AG08395 (cell line): ENCODE results near the gene RSAD1.

Experiments used
- DNase-seq: peaks from one replicate; pipeline ENCODE4 v3.0.0; 2012; ENCODE audit warnings: mixed read lengths, low spot score

The RSAD1 gene

DNA sequence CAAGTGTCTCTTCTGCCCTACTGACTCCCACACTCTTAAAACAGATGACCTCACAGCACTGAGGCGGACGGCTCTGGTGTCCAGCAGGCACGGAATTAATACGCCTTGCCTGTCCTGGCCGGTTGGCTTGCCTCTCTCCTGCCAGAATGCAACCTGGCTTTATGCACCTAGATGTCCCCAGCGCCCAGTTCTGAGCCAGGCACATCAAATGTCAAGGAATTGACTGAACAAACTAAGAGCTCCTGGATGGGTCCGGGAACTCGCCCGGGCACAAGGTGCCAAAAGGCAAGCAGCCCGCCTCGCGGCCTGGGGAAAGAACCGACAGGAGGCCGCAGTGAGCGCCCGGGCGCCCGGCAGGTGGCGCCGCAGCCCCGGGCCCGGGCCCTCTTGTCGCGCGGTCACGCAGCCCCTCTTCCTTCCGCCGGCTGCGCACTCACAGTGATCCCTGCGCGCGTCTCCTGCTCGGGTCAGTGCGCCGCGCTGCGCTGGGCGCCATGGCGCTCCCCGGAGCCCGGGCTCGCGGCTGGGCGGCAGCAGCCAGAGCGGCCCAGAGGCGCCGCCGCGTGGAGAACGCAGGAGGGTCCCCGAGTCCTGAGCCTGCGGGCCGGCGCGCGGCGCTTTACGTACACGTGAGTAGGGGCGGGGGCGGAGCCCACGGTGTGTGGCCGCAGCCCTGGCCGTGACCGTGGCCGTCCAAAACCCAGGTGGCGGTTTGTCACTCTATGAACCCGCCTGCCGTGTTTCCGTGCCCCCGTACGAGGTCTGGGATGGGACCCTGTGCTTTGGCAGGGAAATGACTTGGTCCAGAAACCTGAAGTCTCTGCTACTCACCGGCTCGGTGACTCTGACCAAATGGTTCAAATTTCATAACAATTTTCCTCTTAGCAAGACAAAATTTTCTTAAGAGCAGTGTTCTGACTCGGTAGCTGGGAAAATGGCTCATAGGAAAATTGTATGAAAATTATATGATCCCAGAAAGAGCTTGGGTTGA lies at the start of gene RSAD1:
Gene RSAD1, plus strand, starts transcription at position 470 of the 991 bp plus-strand sequence. Its CDS starts 25 bp downstream, at position 495.
- peak; percentile 87 for DNase-seq

DNA sequence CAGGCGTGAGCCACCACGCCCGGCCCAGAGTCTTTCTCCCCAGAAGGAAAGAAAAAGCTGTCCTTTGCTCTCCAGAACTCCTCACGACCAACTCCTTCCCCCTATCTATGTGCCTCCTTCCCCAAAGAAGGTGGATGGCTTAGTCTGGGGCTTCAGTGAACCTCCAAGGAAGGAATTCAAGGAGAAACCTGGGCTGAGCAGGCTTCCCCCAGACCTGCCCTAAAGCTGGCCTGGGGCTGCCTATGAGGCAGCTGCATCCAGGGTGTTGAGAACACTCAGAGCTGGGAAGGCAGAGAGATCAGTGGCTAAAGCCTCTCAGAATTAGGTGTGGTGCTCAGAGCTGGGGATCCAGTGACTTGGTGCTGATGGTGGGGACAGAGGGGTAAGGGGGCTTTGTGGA lies 48.9 kb upstream of the RSAD1 start:
- DNase-seq, result no peak

DNA sequence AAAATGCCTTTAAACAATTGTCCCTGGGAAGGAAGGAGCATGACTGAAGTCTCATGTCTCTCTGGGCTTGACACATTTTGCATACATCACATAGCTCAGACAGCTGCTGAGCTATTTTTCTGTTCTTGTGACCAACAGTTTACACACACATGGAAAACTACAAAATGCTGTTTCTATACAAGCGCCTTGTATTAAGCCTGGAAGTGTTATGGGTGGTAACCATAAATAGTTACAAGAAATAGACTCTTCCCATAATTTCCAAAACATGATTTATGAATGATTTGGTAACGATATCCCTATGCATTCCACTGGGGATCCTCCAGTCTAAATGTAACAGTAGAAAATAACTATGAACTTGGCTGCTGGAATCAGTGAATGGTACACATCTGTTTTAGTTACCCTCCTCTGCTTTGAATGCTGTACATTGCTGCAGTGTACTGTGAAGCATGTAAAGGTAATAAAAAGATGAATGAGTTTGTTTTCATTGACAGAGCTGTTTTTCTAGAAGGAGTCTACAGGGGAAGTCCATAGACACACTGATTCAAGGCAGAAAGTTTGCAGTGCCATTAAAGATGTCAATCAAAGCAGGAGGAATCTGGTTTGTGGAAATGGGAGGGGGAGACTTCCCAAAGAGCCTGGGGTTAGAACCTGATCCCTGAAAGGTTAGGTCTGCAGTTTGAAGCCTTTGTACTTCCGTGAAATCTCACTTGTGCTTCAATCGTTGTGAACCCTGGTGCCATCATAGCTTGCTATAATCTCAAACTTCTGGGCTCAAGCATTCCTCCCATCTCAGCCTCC lies 47.6 kb upstream of the RSAD1 start:
- no peak for DNase-seq

DNA sequence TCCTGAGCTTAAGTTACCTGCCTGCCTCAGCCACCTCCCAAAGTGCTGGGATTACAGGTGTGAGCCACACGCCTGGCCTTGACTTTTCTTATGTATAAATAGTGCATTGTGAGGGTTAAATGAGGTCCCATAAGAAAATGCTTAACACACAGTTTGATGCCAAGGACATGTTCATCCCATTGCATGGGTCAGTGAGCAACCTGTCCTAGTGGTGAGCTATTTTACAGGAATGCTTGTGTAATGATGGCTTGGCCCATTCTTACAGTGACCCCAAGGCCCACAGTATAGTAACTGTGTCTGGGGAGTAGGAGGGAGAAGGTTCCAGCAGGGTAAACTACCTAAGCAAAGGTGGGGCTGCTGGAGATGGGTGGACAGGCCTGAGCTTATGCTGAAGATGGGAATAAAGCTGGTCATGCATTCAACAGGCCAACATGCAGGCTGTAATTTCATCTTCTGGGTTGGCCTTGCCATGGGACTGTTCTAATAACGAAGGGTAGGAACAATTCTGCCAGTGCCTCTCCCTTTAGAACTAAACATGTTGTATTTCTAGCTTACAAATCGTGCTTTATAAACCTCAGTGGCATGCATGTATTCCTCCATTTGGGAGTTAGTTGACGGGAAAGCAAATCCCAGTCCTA lies 46.4 kb upstream of the RSAD1 start:
- DNase-seq, result no peak

DNA sequence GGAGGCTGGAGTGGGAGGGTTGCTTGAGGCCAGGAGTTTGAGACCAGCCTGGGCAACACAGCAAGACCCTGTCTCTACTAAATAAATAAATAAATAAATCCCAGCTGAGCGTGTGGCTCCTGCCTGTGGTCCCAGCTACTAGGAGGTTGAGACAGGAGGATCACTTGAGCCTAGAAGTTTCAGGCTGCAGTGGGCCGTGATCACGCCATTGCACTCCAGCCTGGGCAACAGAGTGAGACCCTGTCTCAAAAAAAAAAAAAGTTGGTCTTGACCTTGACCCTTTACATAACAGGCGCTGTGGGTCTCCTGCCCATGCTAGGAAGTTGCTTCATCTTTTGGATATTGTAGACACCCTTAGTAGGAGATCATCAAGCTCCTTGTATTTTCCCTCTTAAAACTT lies 41.3 kb upstream of the RSAD1 start:
- no peak for DNase-seq

DNA sequence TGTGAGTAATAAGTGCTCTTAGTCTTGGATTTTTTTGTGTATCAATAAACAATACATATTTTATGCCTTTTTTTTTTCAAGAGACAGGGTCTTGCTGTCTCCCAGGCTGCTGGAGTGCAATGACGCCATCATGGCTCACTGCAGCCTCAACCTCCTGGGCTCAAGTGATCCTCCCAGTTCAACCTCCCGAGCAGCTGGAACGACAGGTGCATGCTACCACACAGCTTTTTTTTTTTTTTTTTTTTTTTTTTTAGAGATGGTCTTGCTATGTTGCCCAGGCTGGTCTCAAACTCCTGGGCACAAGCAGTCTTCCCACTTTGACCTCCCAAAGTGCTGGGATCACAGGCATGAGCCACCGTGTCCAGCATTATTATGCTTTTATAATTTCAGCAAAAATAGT lies 39.7 kb upstream of the RSAD1 start:
- no peak for DNase-seq

DNA sequence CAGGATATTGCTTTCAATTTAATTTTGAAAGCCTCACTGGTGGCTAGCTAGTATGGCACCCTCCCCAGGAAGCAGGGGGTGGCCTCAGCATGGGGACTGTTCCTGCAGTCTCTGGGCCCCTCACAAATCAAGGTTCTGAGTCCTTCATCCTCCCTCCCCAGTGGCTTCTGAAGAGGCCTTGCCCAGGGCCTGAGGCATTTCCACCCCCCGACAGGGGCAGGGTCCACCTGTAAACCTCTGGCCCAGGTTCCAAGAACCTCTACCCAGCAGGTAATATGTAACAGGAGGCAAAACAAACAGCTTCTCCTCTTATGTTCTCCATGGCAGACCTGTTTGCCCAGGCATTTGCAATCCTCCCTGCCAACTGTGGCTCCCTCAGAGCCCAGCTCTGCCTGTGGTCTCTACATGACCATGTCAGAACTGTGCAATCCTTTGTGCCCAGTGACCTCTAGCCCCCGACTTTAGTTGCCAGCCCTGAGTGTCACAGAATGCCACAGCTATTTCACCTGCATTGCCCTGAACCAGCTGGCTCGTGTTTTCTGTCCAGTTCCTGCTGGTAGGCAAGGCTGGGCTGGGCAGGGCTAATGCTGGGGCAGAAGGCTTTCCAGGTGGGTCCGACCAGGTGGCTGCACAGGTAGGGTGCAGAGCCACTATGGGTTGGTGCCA lies 38.4 kb upstream of the RSAD1 start:
- DNase-seq, result no peak

DNA sequence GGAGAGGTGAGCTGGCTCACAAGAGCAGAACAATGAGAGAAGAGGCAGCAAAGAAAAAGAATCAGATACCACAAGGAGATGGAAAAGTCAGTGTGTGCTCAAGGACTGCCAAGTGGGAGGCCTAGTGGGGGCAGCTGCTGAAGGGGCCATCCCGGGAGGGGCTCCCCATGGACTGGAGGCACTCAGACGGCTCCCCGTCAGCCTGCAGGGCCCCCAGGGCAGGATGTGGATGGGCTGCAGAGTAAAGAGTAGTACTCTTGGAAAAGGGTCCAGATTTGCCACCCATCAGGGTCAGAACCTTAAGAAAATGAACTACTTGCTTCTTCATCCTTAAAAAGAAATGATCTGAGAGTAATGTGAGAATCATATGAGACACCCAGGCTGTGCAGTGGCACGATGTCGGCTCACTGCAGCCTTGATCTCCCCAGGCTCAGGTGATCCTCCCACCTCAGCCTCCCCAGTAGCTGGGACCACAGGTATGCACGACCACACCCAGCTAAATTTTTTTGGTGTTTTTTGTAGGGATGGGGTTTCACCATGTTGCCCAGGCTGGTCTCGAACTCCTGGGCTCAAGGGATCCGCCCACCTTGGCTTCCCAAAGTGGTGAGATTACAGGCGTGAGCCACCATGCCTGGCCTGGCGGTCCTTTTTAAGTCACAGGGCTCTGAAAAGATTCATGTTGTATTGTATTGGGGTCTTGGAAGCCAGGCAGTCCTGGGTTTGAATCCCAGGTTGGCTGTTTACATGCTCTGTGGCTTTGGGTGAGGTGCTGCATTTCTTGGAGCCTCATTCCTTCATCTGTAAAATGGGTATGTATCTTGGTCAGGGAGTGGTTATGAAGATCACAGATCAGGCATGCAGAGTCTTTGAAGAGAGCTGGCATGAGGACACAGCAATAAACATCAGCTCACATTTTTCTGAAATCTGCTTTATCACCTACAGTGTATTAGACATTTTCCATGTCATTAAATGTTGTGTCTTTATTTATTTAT lies 37.5 kb upstream of the RSAD1 start:
- DNase-seq, result no peak

DNA sequence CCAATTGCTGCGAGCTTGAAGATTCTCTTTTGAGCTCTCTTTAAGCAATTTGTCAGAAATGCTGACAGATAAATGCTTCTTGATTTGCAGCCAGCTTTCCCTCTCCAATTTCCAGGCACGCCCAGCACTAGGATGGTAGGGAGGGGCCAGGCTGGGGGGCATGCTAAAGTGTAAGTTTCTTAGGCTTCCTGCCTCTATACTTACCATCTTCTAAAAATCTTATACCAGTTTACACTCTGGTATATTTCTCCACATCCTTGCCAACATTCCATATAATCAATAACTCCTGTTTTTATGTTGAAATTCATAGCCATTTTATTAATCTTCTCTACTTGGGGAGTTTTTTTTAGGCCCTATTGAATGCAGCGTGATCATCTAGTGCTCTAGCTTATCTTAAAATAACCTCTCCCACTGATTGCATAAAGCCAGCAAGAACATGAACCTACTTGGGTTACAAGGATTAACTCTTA lies 35.1 kb upstream of the RSAD1 start:
- no peak for DNase-seq

DNA sequence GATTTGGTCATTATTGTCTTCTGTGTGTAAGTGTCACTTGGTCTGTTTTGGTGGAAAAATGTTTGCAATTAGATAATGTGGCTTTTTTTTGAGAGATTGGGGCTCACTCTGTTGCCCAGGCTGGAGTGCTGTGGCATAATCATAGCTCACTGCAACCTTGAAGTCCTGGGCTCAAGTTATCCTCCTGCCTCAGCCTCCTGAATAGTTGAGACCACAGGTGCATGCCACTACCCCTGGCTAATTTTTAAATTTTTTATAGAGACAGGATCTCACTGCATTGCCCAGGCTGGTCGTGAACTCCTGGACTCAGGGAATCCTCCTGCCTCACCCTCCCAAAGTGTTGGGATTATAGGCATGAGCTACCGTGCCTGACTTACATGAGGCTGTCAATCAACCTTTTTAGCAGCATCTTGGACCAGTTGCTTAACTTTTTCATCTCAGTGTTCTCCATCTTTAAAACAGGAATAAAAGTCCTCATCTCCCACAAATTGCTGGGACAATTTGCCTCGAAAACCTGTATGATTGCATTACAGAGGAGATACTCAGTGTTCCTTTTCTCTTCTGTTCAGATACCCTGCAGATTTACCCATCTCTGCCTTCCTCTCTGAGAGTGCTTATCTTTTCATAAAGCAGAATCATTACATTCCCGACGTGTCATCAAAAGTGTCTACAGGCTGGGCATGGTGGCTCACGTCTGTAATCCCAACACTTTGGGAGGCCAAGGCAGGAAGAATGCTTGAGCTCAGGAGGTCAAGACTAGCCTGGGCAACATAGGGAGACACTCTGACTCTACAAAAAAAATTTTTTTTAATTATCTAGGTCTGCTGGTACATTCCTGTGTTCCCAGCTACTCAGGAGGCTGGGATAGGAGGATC lies 33.6 kb upstream of the RSAD1 start:
- no peak for DNase-seq

DNA sequence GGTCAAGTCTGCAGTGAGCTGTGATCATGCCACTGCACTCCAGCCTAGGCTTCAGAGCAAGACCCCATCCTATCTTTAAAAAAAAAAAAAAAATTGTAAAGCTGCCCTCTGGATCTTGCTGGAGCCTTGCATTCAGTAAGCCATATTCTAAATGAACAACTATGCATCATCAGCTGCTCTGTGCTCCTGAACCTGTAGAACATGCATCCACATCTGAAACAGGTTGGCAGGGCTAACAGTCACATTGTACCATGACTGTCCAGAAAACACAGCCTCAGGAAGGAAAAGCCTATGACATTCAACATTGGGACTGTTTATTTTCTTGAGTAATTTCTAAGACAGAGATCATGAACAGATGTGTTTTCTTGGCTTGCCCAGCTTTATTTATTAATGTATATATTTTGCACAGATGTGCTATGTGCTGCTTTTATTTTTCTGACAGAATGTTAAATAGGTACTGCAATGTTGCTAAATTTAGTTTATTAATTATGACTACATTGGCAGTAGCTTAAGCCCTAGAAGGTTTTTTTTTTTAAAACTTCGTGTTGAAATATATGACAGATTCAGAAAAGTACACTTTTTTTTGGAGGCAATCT lies 32.8 kb upstream of the RSAD1 start:
- no peak for DNase-seq

DNA sequence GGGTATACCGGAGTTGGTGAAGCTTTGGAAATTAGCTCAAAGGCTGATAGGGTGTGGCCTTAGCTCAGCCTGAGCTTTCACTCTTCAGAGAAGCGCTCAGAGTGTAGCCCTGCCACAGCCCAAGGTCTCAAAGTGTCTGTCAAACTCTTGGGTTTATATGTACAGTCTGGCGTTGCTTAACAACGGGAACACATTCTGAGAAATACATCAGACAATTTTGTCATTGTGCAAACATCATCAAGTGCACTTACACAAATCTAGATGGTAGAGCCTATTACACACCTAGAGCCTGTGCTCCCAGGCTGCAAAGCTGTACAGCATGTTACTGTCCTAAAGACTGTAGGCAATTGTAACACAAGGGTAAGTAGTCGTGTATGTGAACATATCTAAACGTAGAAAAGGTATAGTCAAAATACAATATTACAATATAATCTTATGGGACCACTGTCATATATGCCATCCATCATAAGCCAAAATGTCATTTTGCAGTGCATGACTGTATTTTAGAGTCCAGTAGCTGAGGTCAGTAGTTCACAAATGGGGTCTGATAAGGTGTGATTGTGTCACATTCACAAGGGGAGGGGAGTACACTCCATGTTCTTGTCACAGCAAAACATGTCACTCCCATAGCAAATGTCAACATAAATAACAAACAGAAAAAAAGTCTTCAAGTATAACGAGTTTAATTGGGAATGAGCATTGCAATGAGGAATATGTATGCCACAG lies 30.6 kb upstream of the RSAD1 start:
- no peak for DNase-seq

DNA sequence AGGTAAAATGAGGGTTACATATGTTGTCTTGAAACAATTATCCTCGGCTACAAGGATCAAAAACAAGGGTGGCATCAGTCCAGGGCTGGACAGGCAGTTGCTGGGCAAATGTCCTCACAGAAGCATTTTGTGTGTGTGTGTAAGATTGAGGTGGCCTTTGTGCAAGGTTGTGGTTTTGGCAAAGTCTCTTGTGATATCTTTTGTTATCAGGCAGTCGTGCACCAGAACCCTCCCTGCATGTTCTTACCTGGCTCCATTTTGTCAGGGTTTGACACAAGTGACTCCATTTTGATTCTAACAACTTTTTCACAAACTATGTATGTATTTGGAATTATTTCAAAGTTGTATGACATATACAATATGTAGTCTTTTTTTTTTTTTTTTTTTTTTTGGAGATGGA lies 30.0 kb upstream of the RSAD1 start:
- no peak for DNase-seq

DNA sequence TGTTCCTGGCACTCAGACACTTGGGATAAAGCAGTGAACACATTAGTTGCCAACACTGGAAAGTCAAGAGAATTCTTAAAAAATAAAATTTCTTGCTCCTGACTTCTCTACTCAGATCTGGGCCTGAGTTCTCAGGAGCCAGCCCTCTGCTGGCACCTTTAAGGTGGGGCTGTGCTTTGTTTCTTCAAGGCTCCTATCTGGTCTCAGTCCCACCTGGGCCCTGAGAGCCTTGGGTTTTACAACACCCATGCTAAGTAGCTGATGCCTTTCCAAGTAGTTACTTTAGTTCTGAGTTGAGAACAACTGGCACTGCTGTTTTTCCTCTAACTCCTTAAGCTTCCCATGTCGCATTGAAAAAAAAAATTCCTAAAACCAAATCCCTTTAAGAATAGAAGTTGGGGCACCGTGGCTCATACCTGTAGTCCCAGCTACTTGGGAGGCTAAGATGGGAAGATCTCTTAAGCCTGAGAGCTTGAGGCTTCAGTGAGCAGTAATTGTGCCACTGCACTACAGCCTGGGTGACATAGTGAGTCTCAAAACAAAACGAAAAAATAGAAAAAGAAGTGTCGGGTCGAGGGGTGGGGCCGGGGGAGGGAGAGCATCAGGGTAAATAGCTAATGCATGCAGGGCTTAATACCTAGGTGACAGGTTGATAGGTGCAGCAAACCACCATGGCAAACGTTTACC lies 26.6 kb upstream of the RSAD1 start:
- no peak for DNase-seq

DNA sequence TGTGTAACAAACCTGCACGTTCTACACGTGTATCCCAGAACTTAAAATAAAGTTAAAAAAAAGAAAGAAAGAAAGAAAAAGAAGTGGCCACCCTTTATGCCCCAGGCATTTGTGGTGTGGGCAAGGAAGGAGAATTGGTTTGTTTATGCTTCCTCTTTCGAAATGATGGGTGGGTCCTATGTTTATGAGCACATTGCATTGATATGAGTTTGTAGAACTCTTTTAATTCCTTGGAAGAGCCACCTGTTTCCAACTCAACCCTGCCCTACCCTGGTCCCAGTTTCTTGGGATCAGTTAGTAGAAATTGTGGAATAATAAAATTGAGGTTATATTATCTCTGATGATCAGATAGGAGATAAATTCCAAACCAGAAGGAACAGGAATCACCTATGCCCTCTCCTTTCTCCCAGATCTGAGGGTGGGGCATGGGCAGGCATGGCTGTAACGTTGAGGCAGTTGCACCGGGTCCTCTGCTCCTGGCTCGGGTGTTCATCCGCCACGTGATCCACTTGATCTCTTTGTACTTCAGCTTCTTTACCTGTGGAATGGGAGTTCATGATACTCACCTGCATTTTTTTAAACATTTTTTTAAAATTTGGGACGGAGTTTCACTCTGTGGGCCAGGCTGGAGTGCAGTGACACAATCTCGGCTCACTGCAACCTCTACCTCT lies 25.9 kb upstream of the RSAD1 start:
- no peak for DNase-seq

DNA sequence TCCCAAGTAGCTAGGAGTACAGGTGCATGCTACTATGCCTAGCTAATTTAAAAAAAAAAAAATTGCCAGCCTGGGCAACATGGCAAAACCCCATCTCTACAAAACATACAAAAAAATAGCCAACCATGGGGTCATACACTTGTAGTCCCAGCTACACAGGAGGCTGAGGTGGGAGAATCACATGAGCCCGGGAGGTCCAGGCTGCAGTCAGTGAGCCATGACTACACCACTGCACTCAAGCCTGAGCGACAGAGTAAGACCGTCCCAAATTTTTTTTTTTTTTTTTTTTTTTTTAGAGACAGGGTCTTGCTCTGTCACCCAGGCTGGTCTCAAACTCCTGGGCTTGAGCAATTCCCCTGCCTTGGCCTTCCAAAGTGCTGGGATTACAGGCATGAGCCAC lies 24.8 kb upstream of the RSAD1 start:
- no peak for DNase-seq

DNA sequence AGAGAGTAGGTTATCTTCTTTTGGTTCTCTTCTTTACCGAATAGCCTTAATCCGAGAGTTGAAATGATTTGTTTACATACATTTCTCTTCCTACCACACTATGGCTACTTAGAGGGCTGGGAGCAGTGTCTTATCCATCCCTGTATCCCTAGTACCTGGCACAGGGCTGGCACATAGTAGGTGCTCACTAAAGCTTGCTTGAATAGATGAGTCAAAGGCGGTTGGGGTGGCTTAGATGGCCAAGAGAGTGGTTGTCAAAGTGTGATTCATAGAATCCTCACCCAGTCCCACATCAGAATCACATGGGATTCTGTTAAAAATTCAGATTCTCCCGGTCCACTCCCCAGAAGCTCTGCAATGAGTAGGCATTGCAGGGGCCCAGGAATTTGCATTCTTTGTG lies 21.0 kb upstream of the RSAD1 start:
- no peak for DNase-seq
